Lower leg skin (tissue), 4 donors: ENCODE results near the gene CBX3. TPM values are rescaled to one million over a fixed set of nuclear protein-coding genes. Genes with fewer than 3 reads are reported as not detected.
A peak's percentile ranks its signal among the peaks of the same experiment; 100 is the strongest.
"Not testable (repeated sequence)": the region's sequence is repeated elsewhere in the genome, so short reads cannot be mapped to it uniquely, and the experiment has no call there.

Experiments
- DNase-seq, 2 donors: peaks; one replicate each; pipeline ENCODE4 v3.0.0-alpha.2; 2019; ENCODE audit warnings: low spot score in 2 of 2
- H3K4me3 ChIP-seq: fragments of 200-600 bp; sonication (generic); 2 replicates; pipeline ENCODE4 v1.5.1; 2017; ENCODE audit warnings: mild to moderate bottlenecking, low read depth; ENCODE audit not compliant: poor library complexity, severe bottlenecking
- POLR2A ChIP-seq, 2 donors: fragments of 450-650 bp; IDR thresholded peaks; one replicate each; pipeline ENCODE4 v1.6.1; 2016 to 2017; ENCODE audit warnings: antibody characterized with exemption in 2 of 2, mild to moderate bottlenecking in 1 of 2, moderate library complexity in 1 of 2
- WGBS, 2 donors: methylation state at CpG; one replicate each; pipeline ENCODE4 v1.1.5; 2018; 5-methylcytosine and 5-hydroxymethylcytosine counted together
- intact Hi-C: fragments of 100-400 bp; cut with DNase I; formaldehyde crosslinking; loops from one replicate; pipeline ENCODE4 v1.15.0; 2023; ENCODE audit warnings: low total_unique reads
- total RNA-seq, 4 donors: library from RNA; depleted of rRNA; stranded (reverse); fragments of >200 nt; gene quantifications; one replicate each; pipeline ENCODE4 v1.1.0, GENCODE V29; 2016
- TF ChIP-seq, protein P1 (sequence below), 3 donors: fragments of 450-650 bp; IDR thresholded peaks; one replicate each; pipeline ENCODE4 v1.5.1; 2016; ENCODE audit warnings: antibody characterized with exemption in 3 of 3, mild to moderate bottlenecking in 3 of 3, moderate library complexity in 2 of 3

Gene CBX3
- 10 to 100 TPM; 43.1 to 60.5 (median 51.9) TPM for total RNA-seq

GRCh38 chr7:26201247-26202018, at the start of gene CBX3:
Gene CBX3 (plus strand): TSS chr7:26201745. CDS start chr7:26202999, 1,254 bp downstream.
- peak; percentile 94 to 98 for DNase-seq
- WGBS, 2 donors: 1 to 2% methylated on average over 13 to 29 of the region's 86 CpGs
- TF ChIP-seq, protein P1, sequence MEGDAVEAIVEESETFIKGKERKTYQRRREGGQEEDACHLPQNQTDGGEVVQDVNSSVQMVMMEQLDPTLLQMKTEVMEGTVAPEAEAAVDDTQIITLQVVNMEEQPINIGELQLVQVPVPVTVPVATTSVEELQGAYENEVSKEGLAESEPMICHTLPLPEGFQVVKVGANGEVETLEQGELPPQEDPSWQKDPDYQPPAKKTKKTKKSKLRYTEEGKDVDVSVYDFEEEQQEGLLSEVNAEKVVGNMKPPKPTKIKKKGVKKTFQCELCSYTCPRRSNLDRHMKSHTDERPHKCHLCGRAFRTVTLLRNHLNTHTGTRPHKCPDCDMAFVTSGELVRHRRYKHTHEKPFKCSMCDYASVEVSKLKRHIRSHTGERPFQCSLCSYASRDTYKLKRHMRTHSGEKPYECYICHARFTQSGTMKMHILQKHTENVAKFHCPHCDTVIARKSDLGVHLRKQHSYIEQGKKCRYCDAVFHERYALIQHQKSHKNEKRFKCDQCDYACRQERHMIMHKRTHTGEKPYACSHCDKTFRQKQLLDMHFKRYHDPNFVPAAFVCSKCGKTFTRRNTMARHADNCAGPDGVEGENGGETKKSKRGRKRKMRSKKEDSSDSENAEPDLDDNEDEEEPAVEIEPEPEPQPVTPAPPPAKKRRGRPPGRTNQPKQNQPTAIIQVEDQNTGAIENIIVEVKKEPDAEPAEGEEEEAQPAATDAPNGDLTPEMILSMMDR (IDR thresholded peaks at IDR 0.05): no peak
- TF ChIP-seq POLR2A (IDR thresholded peaks at IDR 0.05): peak in 1 of 2 donors; percentile 1
- intact Hi-C loops: loop anchor here (10.0 kb wide), 1 partner anchor 963 kb away; the partner anchor contains the start of gene HOXA9
- H3K4me3 ChIP-seq: peak within 1 kb of the TSS; percentile 95

GRCh38 chr7:26151953-26152781, 49.4 kb upstream of the CBX3 start, which contains the start of gene NFE2L3:
Gene NFE2L3 (plus strand): TSS chr7:26152198. CDS start chr7:26152499, 301 bp downstream.
- peak within 1 kb of the TSS; percentile 28 for H3K4me3 ChIP-seq
- no peak for TF ChIP-seq POLR2A (IDR thresholded peaks at IDR 0.05)
- TF ChIP-seq, protein P1 (IDR thresholded peaks at IDR 0.05): no peak
- DNase-seq: peak; percentile 64 to 92
- WGBS, 2 donors: 0 to 3% methylated on average over 29 to 49 of the region's 95 CpGs
- intact Hi-C loops: no loop called here

GRCh38 chr7:26152782-26153240, 48.7 kb upstream of the CBX3 start:
- WGBS, 2 donors: 23 to 31% methylated on average over 28 to 33 of the region's 54 CpGs
- DNase-seq, intact Hi-C loops: not testable (repeated sequence)
- peak overlapping the region; percentile 28 for H3K4me3 ChIP-seq

- no peak for DNase-seq
- H3K4me3 ChIP-seq: peak overlapping the region; percentile 28
- no peak for TF ChIP-seq POLR2A (IDR thresholded peaks at IDR 0.05)
- TF ChIP-seq, protein P1 (IDR thresholded peaks at IDR 0.05): no peak
- intact Hi-C loops: no loop called here
- WGBS, 2 donors: 40 to 46% methylated on average over 18 of the region's 18 CpGs
Observed at GRCh38 chr7:26153241-26153822, 48.2 kb upstream of the CBX3 start.

DNA sequence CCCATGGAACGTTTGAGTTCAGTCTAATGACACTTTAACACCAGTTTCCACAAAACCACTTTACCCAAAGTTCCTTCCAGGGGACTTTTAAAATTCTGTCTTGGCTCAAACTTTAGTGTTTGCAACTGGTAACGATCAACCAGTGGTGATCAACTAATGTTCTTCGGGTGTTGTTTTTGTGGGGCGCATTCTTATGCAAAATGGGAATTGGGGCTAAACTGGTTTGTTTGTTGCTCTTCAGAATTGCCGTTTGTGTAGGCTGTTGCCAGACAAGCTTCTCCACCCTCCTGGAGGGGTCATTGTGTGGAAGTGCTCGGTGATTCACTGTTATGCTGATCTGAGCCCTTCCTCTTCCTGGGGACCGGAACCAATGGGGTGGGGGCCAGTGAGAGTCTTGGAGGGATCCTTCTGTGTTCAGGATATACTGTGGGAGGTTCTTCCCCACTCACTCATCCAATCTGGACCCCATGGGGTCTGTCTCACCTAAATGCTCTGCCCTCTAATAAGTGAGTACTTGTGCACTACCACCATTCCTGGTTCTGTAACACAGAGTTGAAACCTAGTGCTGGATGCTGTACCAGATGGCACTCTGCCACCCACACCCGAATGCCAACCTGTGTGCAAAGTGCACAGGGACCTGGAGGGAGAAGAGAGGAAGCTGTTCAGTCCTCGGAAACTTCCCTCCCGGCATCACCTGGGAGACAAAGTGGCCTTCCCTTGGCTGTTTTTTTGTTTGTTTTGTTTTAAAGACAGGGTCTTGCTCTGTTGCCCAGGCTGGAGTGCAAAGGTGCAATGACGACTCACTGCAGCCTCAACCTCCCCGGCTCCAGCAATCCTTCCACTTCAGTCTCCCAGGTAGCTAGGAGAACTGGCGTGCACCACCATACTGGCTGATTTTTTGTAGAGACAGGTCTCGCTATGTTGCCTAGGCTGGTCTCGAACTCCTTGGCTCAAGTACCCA, 47.4 kb upstream of the CBX3 start:
- TF ChIP-seq, protein P1 (IDR thresholded peaks at IDR 0.05): no peak
- no peak for TF ChIP-seq POLR2A (IDR thresholded peaks at IDR 0.05)
- peak in 1 of 2 donors; percentile 36 for DNase-seq
- intact Hi-C loops: no loop called here
- 56 to 57% methylated on average over 15 of the region's 15 CpGs for whole genome bisulfite sequencing, 2 donors
- no peak overlapping the region for H3K4me3 ChIP-seq
